ENCODE results near the gene UBE3D.

Gene UBE3D, protein sequence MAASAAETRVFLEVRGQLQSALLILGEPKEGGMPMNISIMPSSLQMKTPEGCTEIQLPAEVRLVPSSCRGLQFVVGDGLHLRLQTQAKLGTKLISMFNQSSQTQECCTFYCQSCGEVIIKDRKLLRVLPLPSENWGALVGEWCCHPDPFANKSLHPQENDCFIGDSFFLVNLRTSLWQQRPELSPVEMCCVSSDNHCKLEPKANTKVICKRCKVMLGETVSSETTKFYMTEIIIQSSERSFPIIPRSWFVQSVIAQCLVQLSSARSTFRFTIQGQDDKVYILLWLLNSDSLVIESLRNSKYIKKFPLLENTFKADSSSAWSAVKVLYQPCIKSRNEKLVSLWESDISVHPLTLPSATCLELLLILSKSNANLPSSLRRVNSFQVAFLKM

DNA sequence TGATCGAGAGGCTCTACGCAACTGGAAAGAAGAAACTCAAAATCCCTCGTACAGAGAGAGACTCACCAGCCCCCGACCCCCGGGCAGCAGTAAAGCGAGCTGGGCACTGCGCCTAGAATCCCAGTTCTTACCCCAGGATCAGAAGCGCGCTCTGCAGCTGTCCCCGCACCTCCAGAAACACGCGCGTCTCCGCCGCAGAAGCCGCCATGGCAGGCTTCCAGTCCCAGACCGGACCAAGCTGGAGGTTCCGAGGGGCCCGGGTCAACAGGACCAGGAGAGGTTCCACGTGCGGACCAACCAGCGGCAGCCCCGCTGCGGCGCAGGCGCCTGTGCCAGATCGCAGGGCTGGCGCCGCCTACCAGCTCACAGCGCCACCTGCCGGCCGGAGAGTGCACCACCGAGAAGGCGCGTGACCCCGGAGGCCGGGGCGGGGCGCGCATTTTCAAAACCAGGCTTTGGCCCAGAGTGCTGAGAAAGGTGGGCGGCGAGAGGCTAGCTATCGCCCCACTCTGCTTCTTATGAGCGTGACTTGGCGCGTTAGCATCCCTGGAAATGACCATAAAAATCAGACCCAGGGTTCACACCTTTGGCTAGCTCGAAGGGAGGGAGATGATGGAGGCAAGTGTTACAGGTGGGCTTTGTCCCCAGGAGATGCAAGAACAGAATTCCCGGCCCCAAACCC lies at the start of gene UBE3D:
Gene UBE3D (minus strand): TSS at position 331 of the 682 bp plus-strand sequence. CDS start 123 bp downstream, at position 208.
- DNase-seq: peak in 54 of 56 donors; percentile 50 to 94 (median 82)

DNA sequence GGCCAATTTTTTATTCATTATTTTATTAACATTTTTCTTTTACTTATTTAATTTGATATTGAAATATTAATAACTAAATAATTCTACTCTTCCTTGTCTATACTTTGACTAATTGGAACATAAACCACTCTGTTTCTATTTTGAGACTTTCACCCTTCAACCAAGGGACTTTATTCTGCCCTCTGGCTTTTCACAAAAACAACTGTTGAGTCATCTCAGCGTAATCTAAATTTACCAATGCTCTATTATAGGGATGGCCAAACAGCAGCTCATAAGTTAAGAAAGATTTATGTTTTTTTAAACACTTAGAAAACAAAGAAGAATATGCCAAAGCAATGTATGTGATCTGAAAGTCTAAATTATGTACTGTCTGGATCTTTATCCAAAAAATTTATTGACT lies 48.5 kb upstream of the UBE3D start:
- no peak for DNase-seq

DNA sequence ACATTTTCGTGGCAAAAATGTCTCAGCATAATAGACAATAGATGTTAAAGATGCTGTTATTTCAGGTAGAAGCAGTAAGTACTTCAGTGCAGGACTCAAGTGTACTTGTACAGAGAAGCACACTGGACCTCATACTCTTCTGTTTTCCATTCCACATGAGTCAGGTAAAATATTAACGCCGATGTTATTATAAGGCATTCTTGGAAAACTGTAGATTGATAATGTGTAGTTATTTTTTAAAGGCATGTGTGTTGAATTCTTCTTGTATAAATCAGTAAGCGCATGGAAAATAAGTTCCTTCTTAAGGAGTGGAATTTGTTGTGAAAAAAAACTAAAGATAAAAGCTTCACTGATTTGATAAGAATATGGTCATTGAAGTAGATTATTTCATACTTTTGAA lies 47.6 kb upstream of the UBE3D start:
- no peak for DNase-seq

DNA sequence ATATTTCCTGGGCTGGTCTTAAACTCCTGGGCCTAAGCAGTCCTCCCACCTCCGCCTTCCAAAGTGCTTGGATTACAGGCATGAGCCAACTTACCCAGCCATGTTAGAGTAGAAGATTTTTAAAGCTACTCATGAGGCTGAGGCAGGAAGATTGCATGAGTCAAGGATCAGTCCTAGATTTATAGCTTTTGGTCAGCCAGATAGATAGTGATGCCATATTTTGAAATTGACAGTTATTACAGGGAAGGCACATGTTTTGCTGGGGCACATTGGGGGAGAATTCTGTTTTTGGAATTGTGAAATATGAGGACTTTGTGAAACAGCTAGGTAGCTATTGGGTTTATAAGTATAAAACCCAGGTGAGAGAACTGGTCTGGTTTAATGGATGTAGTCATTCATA lies 42.7 kb upstream of the UBE3D start:
- DNase-seq: no peak

DNA sequence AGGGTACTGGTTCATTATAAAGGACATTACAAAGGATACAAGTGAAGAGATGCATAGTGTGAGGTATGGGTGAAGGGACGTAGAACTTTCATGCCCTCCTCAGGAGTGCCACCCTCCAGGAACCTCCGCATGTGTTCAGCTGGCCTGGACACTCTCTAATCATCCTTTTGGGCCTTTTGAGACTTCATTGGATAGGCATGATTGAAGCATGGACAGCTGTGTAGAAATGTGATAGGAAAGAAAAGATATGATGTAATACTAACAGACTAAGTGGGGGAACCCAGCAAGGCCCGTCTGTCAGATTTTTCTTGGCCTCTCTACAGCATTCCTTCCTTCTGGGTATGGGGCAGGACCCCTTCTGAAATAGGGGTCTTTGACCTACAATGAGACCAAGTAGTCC lies 32.9 kb upstream of the UBE3D start:
- no peak for DNase-seq

DNA sequence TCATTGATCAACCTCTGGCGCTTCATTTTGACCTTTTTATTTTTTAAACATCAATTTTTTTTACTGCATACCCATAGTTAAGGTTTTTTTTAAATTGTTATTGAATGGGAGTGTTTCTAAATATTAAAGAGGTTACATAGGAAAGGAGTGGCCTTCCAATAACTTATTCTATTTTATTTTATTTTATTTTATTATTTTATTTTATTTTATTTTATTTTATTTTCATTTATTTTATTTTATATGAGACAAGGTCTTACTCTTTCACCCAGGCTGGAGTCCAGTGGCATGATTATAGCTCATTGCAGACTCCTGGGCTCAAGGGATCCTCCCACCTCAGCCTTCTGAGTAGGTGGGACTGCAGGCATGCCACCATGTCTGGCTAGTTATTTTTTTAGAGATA lies 32.0 kb upstream of the UBE3D start:
- DNase-seq: no peak

DNA sequence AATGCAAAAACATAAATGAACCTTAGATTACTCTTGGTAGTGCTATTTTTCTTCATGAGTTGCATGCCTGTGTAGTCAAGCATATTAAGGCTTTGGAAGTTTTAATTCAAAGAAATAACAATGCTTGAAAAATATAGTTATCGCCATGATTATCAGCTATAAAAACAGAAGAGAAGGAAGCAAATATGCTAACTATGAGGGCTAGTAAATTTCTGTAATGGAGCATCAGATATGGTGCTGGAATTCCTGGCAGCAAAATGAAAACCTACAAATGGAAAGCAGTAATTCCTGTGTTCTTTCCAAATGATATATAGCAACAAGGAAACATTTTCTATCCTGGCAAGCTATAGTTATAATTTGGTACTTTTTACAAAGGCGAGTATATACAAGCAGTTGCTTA lies 31.6 kb upstream of the UBE3D start:
- no peak for DNase-seq

DNA sequence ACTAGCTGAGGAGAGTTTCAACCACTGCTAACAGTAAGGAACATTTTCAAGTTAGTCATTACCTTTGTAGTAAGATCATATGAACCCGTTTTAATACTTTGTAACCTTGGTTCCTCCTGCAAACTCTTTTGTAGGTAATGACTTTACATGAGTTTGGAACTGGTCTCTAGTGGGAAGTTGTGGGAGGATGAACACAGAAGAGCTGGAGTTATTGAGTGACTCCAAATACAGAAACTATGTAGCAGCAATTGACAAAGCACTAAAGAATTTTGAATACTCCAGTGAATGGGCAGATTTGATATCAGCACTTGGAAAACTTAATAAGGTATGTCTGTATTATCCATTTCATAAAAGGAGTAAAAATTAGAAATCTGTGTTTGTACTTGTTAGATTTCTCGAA lies 31.1 kb upstream of the UBE3D start:
- DNase-seq: no peak

DNA sequence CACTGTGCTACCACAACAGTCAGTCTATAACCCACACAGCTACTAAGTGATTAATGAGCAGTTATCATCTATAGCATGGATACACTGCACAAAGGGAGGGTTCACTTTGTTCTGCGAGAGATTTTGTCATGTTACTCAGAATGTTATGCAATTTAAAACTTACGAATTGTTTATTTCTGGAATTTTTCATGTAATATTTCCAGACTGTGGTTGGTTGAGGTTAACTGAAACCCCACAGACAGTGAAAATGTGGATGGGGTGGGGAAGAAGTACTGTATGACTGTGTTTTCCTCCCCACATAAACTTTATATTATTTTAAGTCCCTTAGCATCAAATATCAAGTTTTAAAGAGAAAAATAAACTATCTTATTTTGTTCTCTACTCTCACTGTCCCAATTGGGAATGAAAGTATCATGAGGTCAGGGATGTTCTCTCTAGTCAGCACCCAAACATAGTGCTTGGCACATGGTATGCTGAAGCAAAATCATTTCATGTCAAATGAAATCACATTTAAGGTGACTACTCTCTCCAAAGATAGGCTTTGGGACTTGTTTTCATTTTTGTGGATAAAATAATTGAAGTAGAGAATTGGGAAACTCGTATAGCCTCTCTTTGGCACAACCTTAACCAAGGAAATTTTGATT lies 27.2 kb upstream of the UBE3D start:
- no peak for DNase-seq

DNA sequence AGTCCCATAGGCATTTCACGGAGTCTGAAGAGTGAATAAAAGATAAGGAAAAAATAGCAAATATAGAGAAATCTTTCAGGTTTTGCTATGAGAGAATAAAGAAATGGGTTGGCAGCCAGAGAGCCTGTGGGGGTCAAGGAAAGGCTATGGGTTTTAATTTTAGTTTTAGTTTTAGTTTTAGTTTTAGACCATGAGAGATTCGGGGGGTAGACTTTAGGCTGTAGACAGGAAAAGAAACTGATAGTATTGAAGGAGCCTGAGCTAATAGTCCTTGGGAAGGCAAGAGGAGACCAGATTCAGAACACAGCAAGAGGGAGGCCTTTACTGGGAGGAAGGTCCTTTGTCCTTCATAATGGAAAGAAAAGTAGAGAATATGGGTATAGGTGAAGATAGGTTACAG lies 21.1 kb upstream of the UBE3D start:
- DNase-seq: no peak

DNA sequence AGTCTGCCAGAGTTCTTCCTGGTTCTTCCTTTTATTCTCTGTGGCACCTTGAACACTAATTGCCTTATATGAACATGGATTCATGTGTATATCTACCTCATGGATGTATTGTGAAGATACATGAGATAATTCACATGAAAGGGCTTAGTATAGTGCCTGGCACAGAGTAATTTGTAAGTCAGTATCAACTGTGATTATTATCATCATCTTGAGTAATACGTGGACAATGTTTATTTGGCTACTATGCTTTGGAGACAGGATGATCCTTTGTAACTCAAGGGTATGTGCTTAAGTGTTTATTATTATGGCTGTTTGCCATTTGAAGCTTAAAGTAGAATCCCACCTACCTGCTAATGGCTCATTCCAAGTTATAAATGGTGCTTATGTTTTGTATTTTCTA lies 17.8 kb upstream of the UBE3D start:
- no peak for DNase-seq

DNA sequence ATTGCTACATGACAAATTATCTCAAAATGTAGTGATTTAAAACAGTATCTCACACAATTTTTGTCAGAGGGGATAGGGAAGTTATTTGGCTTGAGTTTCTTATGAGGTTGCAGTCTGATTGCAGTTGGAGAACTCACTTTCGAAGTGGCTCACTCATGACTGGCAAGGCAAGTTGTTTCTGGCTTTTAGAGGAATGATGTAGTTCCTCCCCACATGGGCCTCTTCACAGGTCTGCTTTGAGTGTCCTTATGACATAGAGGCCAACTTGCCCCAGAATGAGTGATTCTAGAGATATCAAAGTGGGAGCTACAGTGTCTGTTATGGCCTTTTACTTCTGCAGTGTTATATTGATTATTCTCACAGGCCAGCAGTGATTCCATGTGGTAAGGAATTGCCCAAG lies 8.0 kb upstream of the UBE3D start:
- no peak for DNase-seq

DNA sequence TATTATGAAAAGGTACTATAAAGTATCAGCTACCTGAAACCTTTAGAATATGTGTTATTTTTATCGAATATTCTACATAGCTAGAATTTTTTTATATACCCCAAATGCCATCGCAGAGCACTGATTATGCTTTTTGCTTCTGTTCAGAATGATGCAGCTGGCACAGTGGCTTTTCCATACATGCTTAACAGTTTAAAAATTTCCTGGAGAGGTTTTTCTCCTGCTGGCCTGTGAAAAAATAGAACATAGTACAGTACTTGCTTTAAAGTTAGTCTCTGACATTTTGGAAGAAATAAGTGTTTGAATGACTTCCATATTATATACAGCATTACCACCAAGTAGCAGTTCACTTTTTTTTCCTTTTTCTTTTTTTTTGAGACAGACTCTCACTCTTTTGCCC lies 7.1 kb upstream of the UBE3D start:
- DNase-seq: no peak

DNA sequence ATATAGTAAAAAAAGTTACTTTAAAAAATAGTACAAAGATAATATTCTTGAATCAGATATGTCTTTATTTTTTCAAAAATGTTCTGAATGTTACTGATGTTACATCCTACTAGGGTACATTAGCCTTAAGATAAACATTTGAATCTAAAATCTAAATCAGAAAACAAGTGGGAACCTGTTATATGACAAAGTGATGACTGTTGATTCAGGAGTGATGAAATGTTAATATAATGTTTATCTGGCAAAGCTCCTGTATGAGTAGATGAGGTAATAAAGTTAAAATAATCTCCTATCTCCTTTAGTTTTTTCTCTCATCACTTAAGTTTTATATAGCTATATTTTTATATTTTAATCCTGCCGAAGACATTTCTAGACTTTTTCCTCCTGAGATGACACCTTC lies 6.1 kb upstream of the UBE3D start:
- no peak for DNase-seq

DNA sequence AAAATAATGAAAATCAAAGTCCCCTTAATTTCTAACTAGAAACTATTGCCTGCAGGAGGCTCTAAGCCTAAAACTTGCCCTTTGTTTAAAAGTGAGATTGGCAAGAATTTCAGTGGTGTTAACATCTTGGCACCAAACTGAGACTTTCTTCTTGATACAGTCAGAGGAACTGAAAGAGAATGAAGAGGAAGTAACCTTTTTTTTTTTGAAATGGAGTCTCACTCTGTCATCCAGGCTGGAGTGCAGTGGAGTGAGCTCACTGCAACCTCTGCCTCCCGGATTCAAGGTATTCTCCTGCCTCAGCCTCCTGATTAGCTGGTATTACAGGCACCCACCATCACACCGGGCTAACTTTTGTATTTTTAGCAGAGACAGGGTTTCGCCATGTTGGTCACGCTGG lies 5.4 kb upstream of the UBE3D start:
- no peak for DNase-seq

DNA sequence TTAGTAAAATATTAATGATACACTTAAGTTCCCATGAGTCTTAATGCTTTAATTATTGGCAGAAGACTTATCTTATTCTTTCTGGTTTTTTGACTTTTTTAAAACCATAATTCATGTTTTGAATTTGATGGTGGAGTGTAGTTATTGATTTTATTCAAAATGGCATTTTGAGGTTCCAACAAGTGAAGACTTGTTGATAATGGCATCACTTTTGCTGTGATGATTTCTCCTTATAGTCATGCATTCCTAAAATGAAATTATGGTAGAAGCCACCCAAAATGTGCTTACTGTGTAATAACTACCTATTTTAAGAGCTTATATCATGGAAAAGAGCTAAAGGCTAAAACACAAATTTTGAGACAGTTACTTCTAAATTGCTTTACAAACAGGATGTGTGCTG lies 4.0 kb upstream of the UBE3D start:
- DNase-seq: no peak

DNA sequence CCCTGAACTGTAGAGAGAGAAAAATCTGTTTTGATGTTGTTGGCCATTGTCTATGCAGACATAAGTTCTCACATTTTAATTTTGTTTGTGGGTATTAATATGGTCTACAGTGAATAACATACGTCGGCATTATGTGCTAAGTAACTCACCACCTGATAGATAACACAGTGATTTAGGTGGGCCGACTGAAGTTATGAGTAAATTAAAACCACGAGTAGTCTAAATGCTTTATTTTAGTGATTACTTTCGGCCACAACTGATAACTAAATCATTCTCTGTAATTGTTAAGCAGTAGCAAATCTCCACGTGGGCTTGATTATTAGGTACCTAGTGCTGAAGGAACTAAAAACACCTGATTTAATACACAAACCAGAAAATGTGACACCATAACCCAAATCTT lies 3.0 kb upstream of the UBE3D start:
- DNase-seq: no peak

DNA sequence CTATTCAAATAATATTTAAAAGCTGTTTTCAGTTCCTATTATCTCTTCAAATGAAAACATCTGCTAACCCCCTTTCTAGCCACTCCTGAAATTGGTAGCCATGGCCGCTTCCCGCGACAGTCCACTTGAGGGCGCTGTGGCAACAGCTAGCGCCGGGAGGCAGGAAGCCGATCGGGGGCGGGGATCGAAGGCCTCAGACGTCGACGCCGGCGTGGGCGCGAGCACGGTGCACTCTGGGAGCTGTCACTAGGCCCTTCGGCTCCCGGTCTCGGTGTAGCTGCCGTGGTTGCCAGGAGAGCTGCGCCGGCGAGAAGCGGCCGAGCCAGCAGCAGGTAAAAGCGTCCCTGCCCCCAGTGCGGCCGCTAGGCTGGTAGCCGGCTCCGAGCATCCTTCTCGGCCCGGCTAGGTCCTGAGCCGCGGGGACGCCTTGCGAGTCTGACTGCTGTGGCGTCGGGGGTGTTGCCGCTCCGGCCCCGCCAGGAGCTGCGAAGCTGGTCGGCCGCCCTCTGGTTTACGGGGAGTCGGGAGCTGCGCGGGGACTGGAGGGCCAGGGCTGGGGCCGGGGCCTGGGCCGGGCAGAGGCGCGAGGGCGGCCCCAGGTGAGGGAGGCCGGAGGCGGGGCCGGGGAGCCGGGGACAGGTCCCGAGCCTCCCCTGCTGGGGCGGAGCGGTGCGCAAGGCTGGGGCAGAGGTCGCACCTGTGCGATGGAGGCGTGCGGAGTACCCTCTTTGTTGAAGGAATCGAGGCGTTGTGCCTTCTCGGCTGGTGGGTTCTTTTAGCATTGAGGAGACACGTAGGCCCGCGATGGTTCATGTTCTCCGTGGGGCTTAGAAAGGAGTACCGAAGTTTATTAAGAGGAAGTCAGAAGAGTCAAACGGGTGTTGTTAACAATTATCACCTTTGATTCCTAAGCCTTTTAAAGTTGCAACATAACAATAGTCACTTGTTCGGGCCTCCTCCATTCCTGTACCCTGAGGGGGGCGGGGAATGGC lies 2.1 kb upstream of the UBE3D start, which contains the start of gene DOP1A:
Gene DOP1A (plus strand): TSS at position 224 of the 992 bp plus-strand sequence. CDS start 29,307 bp downstream, outside the sequence.
- DNase-seq: peak; percentile 56 to 97 (median 90)

DNA sequence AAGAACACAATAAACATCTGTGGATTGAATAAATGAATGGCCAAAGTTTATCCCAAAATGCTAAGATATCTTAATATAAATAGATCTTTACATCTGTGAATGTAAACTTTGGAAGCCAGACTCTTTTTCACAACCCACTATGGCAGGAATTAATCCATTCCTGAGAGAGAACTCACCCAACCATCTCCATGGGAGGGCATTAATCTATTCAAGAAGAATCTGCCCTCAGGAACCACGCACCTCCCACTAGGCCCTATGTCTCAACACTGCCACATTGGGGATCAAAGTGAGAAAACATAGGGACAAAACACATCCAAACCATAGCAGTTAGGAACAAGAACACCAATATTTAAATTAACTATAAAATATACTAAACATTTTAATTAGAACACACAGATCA lies 3.4 kb downstream of the UBE3D start:
- no peak for DNase-seq

DNA sequence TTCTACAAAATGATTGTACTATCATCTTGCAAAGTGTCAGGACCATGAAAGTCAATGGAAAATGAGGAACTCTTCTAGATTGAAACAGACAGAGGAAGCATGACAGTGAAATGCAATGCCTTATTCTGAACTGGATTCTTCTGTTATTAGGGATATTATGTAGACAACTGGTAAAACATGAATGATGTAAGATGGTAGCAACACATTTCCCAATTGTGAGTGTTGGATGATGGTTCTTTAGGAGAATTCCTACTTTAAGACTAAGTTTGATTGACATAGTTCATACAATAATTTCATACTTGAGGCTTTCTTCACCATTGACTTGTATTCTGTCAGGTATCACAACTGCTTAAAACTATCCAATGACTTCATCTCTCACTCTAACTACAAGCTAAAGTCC lies 4.5 kb downstream of the UBE3D start:
- no peak for DNase-seq

DNA sequence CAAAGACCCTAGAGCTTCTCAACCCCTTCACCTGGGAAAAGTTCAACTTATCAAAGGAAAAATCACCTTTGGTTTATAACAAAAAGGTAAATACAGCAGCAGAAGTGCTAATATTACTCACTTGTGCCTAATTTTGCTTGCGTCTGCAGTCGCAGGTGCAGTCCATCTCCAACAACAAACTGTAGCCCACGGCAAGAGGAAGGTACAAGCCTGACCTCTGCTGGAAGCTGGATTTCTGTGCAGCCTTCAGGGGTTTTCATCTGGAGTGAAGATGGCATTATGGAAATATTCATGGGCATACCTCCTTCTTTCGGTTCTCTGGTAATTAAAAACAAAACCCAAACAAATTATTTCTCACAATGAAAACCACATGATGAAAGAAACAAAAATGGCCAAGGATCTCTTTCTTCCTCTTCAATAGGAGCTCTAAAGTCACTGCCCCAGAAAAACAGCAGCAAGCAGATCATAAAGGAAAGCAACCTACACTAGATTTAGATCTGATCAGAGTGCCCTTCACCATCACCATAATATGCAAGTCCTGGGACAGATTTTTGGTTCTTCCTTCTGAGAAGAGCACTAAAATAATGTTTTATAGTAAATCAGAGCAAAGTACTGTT lies 7.8 kb downstream of the UBE3D start:
- peak in 33 of 56 donors; percentile 3 to 62 (median 16) for DNase-seq
